Central memory CD4-positive, alpha-beta T cell (primary cell): ENCODE results near the gene EIF2S3.
A peak's percentile ranks its signal among the peaks of the same experiment; 100 is the strongest.
"Not testable (repeated sequence)": the region's sequence is repeated elsewhere in the genome, so short reads cannot be mapped to it uniquely, and the experiment has no call there.

Experiments
- DNase-seq: peaks from one replicate; pipeline ENCODE4 v3.0.0; 2022

Gene EIF2S3

DNA sequence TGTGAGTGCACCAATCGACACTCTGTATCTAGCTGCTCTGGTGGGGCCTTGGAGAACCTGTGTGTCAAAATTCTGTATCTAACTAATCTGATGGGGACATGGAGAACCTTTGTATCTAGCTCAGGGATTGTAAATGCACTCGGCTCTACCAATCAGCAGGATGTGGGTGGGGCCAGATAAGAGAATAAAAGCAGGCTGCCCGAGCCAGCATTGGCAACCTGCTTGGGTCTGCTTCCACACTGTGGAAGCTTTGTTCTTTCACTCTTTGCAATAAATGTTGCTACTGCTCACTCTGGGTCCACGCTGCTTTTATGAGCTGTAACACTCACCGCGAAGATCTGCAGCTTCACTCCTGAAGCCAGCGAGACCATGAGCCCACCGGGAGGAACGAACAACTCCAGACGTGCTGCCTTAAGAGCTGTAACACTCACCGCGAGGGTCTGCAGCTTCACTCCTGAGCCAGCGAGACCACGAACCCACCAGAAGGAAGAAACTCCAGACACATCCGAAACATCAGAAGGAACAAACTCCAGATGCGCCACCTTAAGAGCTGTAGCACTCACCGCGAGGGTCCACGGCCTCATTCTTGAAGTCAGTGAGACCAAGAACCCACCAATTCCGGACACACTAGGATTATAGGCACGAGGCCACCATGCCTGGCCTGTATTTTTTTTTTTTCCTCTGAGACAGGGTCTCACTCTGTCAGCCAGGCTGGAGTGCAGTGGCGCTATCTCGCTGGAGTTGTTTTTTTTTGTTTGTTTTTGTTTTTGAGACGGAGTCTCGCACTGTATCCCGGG is 4.0 kb upstream of the EIF2S3 start:
- not testable (repeated sequence) for DNase-seq

DNA sequence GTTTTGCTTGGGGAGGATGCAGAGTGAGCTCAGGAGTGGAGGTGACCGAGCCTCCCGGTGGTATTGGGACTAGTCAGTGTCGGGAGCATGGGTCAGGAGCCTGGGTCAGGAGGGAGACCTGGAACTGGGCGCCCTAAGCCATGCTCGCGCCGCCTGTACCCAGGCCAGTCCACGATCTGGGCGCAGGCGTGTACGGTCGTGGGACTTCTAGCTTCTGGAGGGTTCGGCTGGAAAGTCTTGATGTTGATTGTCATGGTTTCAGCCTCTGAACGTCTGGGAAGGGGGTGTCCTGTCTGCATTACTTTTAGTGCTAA is 244 bp downstream of the EIF2S3 start:
- DNase-seq: no peak

DNA sequence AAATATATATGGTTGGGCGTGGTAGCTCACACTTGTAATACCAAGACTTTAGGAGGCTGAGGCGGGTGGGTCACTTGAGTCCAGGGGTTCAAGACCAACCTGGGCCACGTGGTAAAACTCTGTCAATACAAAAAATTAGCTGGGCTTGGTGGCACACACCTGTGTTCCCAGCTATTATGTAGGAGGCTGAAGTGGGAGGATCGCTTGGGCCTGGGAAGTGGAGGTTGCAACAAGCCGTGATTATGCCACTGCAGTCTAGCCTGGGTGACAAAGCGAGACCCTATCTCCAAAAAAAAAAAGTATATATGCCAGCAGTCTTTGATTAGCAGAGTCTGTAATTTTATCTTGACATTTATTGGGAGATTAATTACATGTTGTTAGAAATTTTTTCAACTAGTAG is 8.7 kb downstream of the EIF2S3 start:
- no peak for DNase-seq

DNA sequence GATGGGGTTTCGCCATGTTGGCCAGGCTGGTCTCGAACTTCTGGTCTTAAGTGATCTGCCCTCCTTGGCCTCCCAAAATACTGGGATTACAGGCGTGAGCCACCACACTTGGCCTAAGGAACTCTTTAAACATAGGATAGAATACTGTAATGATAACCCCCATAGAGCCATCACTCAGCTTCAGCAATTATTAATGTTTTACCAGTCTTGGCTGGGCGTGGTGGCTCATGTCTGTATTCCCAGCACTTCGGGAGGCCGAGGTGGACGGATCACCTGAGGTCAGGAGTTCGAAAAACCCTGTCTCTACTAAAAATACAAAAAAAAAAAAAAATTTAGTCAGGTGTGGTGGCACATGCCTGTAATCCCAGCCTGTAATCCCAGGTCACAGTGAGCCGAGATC is 15.1 kb downstream of the EIF2S3 start:
- no peak for DNase-seq

DNA sequence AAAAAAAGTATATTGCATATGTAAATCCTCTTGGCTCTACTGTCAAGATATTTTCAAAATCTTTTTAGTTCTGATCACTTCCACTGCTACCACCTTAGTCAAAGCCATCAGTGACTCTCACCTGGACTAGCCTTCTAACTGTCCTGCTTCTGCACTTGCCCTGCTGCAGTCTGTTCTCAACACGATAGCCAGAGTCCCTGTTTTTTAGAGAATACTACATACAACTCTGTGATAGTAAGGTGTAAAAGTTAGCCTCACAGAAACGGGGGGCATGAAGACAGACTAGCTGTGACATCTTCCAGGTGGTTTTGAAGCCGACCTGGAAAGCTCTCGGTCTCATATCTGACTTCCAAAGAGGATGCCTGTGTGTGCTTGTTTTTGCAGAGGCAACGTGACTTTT is 24.7 kb downstream of the EIF2S3 start:
- DNase-seq: no peak

DNA sequence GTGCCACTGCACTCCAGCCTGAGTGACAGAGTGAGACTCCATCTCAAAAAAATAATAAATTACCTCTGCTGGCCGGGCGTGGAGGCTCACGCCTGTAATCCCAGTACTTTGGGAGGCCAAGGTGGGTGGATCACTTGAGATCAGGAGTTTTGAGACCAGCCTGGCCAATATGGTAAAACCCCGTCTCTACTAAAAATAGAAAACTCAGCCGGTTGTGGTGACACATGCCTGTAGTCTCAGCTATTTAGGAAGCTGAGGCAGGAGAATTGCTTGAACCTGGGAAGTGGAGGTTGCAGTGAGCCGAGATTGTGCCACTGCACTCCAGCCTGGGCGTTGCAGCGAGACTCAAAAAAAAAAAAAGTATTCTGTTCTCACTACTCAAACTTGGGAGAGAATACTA is 25.5 kb downstream of the EIF2S3 start:
- DNase-seq: not testable (repeated sequence)

DNA sequence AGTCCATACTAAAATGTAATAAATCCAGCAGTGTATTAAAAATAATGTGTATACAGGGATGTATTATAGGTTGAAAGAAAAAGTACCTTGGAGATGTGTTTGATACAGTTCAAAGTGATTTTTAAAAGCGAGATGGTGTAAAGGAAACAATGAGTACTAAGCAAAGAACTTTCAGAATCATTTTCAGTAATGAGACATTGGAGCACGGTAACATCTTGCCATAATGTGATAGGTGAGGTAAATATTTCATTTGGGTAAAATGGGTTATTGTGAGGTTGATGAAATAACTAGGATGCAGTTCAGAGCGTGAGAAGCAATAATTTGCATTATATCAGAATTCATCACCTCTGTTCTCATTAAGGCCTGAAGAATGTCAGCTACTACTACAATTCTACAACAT is 25.9 kb downstream of the EIF2S3 start:
- DNase-seq: no peak

DNA sequence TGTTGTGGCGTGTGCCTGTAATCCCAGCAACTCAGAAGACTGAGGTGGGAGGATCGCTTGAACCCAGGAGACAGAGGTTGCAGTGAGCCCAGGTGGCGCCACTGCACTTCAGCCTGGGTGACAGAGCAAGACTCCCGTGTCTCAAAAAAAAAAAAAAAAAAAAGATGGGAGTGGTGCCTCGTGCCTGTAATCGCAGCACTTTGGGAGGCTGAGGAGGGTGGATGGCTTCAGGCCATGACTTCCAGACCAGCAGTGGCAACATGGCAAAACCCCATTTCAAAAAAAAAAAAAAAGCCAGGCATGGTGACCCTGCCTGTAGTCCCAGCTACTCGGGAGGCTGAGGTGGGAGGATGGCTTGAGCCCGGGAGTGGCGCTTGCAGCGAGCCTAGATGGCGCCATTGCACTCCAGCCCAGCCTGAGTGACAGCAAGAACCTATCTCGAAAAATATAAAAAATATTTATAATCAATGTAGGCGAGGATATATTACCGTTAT is 27.0 kb downstream of the EIF2S3 start:
- peak; percentile 34 for DNase-seq

DNA sequence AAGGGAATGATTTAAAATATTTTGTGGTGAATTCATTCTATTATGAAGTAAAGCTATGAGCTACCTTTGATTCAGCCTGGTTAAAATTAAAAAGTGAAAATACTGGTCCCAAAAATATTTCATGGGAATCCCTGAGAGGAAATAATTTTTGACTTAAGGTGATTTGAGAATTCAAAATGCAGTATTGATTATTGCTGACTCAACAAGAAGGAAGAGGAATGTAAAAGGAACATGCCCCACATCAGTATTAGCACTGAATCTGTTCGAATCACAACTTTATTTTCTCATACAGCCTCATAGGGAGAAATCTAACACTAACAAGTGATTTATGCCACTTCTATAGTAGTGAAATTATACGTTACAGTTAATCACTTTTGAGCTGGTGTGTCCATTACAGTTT is 27.7 kb downstream of the EIF2S3 start:
- no peak for DNase-seq

DNA sequence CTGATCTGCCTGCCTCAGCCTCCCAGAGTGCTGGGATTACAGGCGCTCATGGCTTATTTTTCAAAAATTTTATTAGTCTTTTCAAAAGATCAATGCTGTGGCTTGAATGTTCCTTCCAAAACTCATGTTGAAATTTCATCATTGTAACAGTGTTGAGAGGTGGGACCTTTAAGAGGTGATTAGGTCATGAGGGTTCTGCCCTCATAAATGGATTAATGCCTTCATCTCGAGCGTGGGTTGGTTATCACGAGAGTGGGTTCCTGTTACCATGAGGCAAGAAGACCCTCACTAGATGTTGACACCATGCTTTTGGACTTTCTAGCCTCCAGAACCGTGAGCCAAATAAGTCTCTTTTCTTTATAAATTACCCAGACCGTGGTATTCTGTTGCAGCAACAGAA is 30.3 kb downstream of the EIF2S3 start:
- no peak for DNase-seq

DNA sequence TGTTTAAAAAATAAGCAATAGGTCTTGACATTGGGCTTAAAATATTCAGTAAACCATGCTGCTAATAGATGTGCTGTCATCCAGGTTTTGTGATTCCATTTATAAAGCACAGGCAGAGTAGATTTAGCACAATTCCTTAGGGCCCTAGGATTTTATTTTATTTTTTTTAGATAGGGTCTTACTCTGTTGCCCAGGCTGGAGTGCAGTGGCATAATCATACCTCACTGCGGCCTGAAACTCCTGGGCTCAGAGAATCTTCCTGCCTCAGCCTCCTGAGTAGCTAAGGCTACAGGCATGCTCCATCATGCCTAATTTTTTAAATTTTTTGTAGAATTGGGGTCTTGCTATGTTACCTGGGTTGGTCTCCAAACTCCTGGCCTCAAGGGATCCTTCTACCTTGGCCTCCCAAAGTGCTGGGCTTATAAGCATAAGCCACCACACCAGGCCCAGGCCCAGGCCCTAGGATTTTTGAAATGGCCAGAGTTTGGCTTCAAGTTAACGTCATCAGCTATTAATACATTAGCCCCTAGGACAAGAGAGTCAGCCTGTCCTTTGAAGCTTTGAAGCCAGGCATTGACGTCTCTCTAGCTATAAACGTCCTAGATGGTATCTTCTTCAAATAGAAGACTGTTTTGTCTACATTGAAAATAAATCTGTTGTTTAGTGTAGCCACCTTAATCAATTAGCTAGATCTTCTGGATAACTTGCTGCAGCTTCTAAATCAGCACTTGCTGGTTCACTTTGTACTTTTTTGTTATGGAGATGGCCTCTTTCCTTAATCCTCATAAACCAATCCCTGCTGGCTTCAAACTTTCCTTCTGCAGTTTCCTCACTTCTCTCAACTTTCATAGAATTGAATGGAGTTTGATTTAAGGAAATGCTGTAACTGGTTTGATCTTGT is 35.8 kb downstream of the EIF2S3 start:
- DNase-seq: no peak

DNA sequence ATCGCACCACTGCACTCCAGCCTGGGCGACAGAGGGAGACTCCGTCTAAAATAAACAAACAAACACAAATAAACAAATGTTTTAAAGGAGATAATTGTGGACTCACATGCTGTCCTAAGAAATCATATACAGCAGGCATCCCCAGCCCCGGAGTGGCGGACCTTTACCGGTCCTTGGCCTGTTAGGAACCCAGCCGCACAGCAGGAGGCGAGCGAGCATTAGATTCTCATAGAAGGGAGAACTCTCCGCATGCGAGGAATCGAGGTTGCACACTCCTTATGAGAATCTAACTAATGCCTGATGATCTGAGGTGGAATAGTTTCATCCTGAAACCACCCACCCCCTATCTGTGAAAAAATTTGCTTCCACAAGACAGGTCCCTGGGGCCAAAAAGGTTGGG is 39.0 kb downstream of the EIF2S3 start:
- DNase-seq: no peak

DNA sequence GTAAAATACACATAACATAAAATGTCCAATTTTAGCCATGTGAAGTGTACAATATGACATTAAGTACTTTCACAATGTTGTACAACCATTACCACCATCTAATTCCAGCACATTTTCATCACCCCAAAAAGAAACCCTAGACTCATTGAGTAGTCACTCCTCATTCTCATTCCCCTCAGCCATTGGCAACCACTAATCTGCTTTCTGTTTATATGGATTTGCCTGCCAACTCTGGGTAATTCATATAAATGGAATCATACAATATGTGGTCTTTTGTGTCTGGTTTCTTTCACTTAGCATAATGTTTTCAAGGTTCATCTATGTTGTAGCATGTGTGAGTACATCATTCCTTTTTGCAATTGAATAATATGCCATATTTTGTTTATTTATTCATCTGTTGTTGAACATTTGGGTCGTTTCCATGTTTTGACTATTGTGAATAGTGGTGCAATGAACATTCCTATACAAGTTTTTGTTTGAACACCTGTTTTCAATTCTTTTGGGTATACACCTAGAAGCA is 43.0 kb downstream of the EIF2S3 start:
- no peak for DNase-seq

DNA sequence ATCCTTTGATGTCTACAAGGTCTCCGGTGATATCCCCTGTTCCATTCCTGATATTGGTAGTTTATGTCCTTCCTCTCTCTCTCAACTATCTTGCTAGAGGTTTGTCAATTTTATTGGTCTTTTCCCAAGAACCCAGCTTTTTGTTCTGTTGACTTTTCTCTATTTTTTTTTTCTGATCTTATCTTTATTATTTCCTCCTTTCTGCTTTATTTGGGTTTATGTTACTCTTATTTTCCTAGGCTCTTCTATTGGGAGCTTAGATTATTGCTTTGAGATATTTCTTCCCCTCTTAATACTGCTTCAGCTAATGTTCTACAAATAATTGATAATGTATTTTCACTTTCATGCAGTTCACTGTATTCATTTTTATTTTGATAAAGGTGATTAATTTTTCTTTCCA is 44.2 kb downstream of the EIF2S3 start:
- no peak for DNase-seq

DNA sequence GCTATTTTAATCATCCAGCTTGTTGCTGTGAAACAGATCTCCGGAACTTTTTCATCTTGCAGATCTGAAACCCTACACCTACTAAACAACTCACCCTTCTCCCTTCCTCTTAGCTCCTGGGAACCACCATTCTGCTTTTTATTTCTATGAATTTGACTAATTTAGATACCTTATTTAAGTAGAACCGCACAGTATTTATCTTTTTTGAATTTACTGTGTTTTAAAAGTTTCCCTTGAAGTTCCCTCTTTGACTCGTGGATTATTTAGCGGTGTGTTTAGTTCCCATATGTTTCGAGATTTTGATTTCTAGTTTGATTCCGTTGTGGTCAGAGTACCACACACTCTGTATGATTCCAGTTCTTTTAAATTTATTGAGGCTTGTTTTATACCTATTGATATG is 44.6 kb downstream of the EIF2S3 start:
- DNase-seq: no peak

DNA sequence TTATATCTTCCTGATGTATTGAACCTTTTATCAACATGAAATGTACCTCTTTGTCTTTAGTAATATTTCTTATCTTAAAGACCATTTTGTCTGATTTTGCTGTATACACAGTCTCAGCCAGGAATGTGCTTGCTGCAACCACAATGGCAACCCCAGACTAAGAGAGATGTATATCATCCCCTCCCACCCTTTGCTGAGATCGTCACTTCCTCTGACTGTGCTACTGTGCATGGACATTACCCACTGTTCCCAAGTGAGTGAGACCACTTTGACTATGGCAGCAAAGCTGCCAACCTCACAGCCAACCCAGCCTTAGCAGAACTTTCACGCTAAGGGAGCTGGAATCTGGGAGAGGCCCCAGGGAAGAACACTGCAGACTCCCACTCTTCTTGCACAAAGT is 46.0 kb downstream of the EIF2S3 start:
- no peak for DNase-seq

DNA sequence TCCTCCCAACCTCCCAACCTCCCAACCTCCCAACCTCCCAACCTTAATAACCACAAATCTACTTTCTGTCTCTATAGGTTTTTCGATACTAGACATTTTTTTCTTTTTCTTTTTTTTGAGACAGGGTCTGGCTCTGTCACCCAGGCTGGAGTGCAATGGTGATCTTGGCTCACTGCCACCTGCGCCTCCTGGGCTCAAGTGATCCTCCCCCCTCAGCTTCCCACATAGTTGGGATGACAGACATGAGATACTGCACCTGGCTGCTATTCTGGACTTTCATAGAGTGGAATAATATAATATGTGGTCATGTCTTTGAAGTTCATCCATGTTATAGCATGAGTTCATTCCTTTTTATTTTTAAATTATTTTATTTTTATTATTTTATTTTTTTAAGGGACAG is 55.3 kb downstream of the EIF2S3 start:
- DNase-seq: no peak

DNA sequence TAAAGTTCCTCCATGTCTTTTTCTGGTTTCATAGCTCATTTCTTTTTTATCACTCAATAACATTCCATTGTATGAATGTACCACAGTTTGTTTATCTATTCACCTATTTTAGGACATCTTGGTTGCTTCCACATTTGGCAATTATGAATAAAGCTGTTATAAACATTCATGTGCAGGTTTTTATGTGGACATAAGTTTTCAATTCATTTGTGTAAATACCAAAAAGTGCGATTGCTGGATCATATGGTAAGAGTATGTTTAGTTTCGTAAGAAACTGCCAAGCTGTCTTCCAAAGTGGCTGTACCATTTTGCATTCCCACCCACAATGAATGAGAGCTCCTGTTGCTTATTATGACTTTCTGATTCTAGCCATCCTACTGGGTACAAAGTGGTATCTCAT is 58.4 kb downstream of the EIF2S3 start:
- DNase-seq: no peak

DNA sequence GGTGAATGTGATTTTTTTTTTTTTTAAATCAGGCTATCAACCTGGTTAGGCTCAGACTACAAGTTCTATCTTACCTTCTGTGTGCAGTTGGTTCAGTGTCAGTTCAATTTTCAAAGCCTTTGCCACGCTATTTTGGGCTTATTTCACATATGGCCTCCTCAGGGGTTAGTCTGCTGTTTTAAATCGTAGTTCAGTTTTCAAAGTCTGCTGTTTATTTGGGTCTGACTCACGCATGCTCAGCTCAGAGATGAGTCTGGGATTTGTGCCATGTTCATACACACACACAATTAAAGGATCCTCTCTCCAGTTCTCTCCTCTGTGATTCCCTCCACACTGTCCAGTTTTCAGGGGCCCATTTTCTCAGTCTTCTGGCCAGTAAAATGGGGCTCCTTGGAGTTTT is 62.5 kb downstream of the EIF2S3 start:
- no peak for DNase-seq

DNA sequence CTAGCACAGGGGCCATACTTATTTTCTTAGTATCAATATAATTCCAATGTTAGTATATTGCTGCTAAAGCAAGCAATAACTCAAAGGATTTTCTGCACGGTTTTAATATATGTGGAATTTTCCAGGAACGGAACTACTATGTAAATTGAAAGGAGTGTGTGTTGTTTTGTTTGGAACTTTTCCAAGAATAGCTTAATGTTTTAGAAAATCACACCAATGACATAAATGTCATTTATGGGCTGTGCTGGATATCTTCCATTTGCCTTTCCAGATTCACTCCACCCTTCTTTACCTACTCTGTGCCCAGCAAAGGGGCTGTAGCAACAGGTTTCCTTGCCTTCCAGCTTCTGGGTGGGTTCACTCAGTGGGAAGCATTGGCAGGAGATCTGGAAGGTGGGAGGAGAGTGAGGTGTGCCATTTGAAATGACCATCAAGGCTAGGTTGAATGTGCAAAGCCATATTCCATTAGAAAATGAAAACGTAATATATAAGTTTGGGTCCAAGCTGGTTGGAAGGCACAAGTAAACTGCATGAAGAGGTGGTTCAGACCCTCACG is 69.6 kb downstream of the EIF2S3 start:
- no peak for DNase-seq

DNA sequence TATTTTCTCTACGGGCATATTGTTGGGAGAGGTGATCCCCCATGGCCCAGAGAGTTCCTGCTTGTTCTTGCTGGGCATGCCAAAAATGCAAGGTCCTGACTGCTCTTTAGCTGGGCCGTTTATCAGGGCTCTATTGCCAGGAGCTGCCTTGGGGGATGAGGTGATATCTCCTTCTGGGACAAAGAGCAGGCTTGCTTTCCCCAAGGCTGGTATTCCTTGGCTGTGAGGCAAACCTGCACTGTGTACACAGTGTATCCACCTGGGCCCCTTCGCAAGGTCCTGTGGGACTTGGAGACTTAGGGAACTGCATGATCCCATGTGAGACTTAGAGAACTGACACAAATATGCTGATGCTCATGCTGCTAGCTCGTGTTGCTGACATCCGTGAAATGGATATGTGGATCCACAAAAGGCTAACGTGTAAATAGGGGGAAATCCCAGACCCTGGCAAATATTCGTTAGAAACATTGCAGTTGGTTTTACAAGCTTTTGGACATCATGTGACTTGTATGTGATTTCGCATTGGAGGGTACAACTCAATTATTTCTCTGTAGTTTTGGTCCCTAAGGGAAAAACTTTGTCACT is 70.4 kb downstream of the EIF2S3 start:
- no peak for DNase-seq
